Liver (tissue), 9 donors: Measurements from ENCODE around the gene GALC. TPM values are rescaled to one million over a fixed set of nuclear protein-coding genes. Genes with fewer than 3 reads are reported as not detected.

Experiments used
- DNase-seq: peaks from one replicate; pipeline ENCODE4 v3.0.0-alpha.2; 2017; ENCODE audit warnings: low spot score
- H3K27ac ChIP-seq, 2 donors: one replicate each; pipeline ENCODE4 v1.7.0; 2013; ENCODE audit warnings: inconsistent platforms in 2 of 2, low read length in 2 of 2, control low read depth in 1 of 2, low read depth in 1 of 2, mild to moderate bottlenecking in 1 of 2
- H3K27me3 ChIP-seq, 4 donors: one replicate each; pipeline versions ENCODE4 v1.6.1 to v1.7.0; 2013; ENCODE audit warnings: low read length in 3 of 4, inconsistent platforms in 1 of 4, mild to moderate bottlenecking in 1 of 4, moderate library complexity in 1 of 4; ENCODE audit not compliant: control insufficient read depth in 4 of 4, insufficient read depth in 4 of 4
- H3K36me3 ChIP-seq, 4 donors: one replicate each; pipeline versions ENCODE4 v1.6.1 to v1.7.0; 2013; ENCODE audit warnings: low read length in 3 of 4, mild to moderate bottlenecking in 3 of 4, low read depth in 1 of 4, moderate library complexity in 1 of 4; ENCODE audit not compliant: control insufficient read depth in 4 of 4, insufficient read depth in 3 of 4
- H3K4me1 ChIP-seq, 4 donors: one replicate each; pipeline versions ENCODE4 v1.6.1 to v1.7.0; 2013; ENCODE audit warnings: low read length in 3 of 4, mild to moderate bottlenecking in 3 of 4, moderate library complexity in 1 of 4; ENCODE audit not compliant: control insufficient read depth in 4 of 4, insufficient read depth in 4 of 4
- H3K4me3 ChIP-seq, 3 donors: one replicate each; pipeline versions ENCODE4 v1.6.1 to v1.7.0; 2013; ENCODE audit warnings: low read length in 3 of 3, control low read depth in 1 of 3, low read depth in 1 of 3, mild to moderate bottlenecking in 1 of 3
- H3K9ac ChIP-seq, 2 donors: one replicate each; pipeline ENCODE4 v1.7.0; 2013; ENCODE audit warnings: low read length in 2 of 2, mild to moderate bottlenecking in 2 of 2, moderate library complexity in 2 of 2, control low read depth in 1 of 2, low read depth in 1 of 2
- H3K9me3 ChIP-seq, 4 donors: one replicate each; pipeline versions ENCODE4 v1.6.1 to v1.7.0; 2013; ENCODE audit warnings: low read length in 3 of 4; ENCODE audit not compliant: control insufficient read depth in 4 of 4
- CTCF ChIP-seq: fragments of 150-350 bp; IDR thresholded peaks from 2 replicates; pipeline ENCODE4 v1.5.1; 2017; ENCODE audit warnings: improper control_type of control experiment, low read depth, low read length; ENCODE audit not compliant: missing input control
- EGR1 ChIP-seq, 2 donors: IDR thresholded peaks; 2 replicates each; pipeline ENCODE4 v1.6.1; 2016 to 2018; ENCODE audit warnings: antibody characterized with exemption in 2 of 2, low read depth in 2 of 2
- FOXA1 ChIP-seq: IDR thresholded peaks from 2 replicates; pipeline ENCODE4 v1.6.1; 2016; ENCODE audit warnings: antibody characterized with exemption
- FOXA2 ChIP-seq: IDR thresholded peaks from 2 replicates; pipeline ENCODE4 v1.6.1; 2016; ENCODE audit warnings: antibody characterized with exemption
- GABPA ChIP-seq, 2 donors: IDR thresholded peaks in 1 of 2; conservative IDR thresholded peaks in 1 of 2; 2 replicates each; pipeline ENCODE4 v1.6.1; 2016; ENCODE audit warnings: antibody characterized with exemption in 2 of 2, mild to moderate bottlenecking in 1 of 2, moderate library complexity in 1 of 2
- HNF4A ChIP-seq, 2 donors: conservative IDR thresholded peaks; 2 replicates each; pipeline ENCODE4 v1.6.1; 2016; ENCODE audit warnings: antibody characterized with exemption in 2 of 2, mild to moderate bottlenecking in 2 of 2
- HNF4G ChIP-seq: IDR thresholded peaks from 2 replicates; pipeline ENCODE4 v1.6.1; 2016; ENCODE audit warnings: antibody characterized with exemption
- JUND ChIP-seq, 2 donors: IDR thresholded peaks; 2 replicates each; pipeline ENCODE4 v1.6.1; 2016; ENCODE audit warnings: antibody characterized with exemption in 2 of 2
- MAX ChIP-seq: IDR thresholded peaks from 2 replicates; pipeline ENCODE4 v1.6.1; 2016; ENCODE audit warnings: antibody characterized with exemption
- NR2F2 ChIP-seq: IDR thresholded peaks from 2 replicates; pipeline ENCODE4 v1.6.1; 2016; ENCODE audit warnings: antibody characterized with exemption
- RAD21 ChIP-seq, 2 donors: IDR thresholded peaks; 2 replicates each; pipeline ENCODE4 v1.6.1; 2016; ENCODE audit warnings: antibody characterized with exemption in 2 of 2, mild to moderate bottlenecking in 2 of 2
- RXRA ChIP-seq, 2 donors: IDR thresholded peaks; 2 replicates each; pipeline ENCODE4 v1.6.1; 2017 to 2018; ENCODE audit warnings: antibody characterized with exemption in 2 of 2, mild to moderate bottlenecking in 1 of 2
- SP1 ChIP-seq: IDR thresholded peaks from 2 replicates; pipeline ENCODE4 v1.6.1; 2018; ENCODE audit warnings: antibody characterized with exemption, mild to moderate bottlenecking
- TAF1 ChIP-seq: conservative IDR thresholded peaks from 2 replicates; pipeline ENCODE4 v1.6.1; 2016; ENCODE audit warnings: antibody characterized with exemption, mild to moderate bottlenecking
- YY1 ChIP-seq: IDR thresholded peaks from 2 replicates; pipeline ENCODE4 v1.6.1; 2016; ENCODE audit warnings: antibody characterized with exemption, mild to moderate bottlenecking
- ZBTB33 ChIP-seq: IDR thresholded peaks from 2 replicates; pipeline ENCODE4 v1.6.1; 2016; ENCODE audit warnings: antibody characterized with exemption
- WGBS: extraction: QIAGEN DNeasy Blood & Tissue Kit; methylation state at CpG from one replicate; pipeline ENCODE4 v1.1.7; 2013; 5-methylcytosine and 5-hydroxymethylcytosine counted together
- polyA plus RNA-seq, 2 donors: library from polyadenylated mRNA; stranded (reverse) in 1 of 2; unstranded in 1 of 2; fragments of 200-250 nt in 1 of 2; fragments of >200 nt in 1 of 2; fragmentation: Nextera tagmentation in 1 of 2; extraction: Ambion mirVana in 1 of 2; gene quantifications; one replicate each; pipeline versions ENCODE4 v1.2.1 to v1.2.3, GENCODE V29; 2013 to 2015
- total RNA-seq, 2 donors: library from RNA; depleted of rRNA; stranded (reverse); fragments of >200 nt; gene quantifications; one replicate each; pipeline ENCODE4 v1.2.3, GENCODE V29; 2014
- TF ChIP-seq, protein P1 (sequence below): IDR thresholded peaks from 2 replicates; pipeline ENCODE4 v1.6.1; 2016; ENCODE audit warnings: antibody characterized with exemption, mild to moderate bottlenecking
- TF ChIP-seq, protein P2 (sequence below): IDR thresholded peaks from 2 replicates; pipeline ENCODE4 v1.6.1; 2016; ENCODE audit warnings: antibody characterized with exemption
- donor health status: healthy.
- donor health status: healthy.
- donor health status: healthy.
- donor health status: healthy.
- donor health status: healthy.

Gene GALC
- total and polyA plus RNA-seq, 4 donors, result 2.8 to 20.8 (median 12.1) TPM

DNA sequence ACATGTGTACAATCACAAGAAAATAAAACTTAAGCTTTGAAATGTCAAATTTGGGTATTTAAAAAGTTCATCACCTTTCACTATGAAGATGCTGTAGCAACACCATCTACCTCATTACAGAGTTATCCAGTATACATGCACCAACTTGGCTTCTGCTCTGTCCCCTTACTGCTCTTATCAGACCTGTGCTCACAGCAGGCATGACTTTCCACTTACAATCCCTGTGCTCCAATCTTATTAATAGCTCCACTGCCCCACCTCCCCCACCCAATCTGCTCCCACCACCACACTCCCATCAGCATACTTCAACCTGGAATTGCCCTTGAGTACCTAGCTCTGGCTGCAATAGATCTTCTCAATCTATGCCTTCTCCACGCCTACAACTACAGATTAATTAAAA is 13.3 kb downstream of the GALC start:
- 98% methylated on average over 1 of the region's 1 CpG for WGBS
- H3K4me3 ChIP-seq, result no peak overlapping the region
- TF ChIP-seq JUND (IDR thresholded peaks at IDR 0.05), result no peak
- TF ChIP-seq FOXA2, result no peak
- no peak for TF ChIP-seq HNF4A (conservative IDR thresholded peaks at IDR 0.05)
- TF ChIP-seq CTCF, result no peak
- no peak for TF ChIP-seq YY1
- no peak for TF ChIP-seq NR2F2
- no peak for TF ChIP-seq MAX
- TF ChIP-seq, protein P1, sequence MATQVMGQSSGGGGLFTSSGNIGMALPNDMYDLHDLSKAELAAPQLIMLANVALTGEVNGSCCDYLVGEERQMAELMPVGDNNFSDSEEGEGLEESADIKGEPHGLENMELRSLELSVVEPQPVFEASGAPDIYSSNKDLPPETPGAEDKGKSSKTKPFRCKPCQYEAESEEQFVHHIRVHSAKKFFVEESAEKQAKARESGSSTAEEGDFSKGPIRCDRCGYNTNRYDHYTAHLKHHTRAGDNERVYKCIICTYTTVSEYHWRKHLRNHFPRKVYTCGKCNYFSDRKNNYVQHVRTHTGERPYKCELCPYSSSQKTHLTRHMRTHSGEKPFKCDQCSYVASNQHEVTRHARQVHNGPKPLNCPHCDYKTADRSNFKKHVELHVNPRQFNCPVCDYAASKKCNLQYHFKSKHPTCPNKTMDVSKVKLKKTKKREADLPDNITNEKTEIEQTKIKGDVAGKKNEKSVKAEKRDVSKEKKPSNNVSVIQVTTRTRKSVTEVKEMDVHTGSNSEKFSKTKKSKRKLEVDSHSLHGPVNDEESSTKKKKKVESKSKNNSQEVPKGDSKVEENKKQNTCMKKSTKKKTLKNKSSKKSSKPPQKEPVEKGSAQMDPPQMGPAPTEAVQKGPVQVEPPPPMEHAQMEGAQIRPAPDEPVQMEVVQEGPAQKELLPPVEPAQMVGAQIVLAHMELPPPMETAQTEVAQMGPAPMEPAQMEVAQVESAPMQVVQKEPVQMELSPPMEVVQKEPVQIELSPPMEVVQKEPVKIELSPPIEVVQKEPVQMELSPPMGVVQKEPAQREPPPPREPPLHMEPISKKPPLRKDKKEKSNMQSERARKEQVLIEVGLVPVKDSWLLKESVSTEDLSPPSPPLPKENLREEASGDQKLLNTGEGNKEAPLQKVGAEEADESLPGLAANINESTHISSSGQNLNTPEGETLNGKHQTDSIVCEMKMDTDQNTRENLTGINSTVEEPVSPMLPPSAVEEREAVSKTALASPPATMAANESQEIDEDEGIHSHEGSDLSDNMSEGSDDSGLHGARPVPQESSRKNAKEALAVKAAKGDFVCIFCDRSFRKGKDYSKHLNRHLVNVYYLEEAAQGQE, result no peak
- TF ChIP-seq GABPA (IDR thresholded peaks at IDR 0.05 in 1 of 2, conservative IDR thresholded peaks at IDR 0.05 in 1 of 2), result no peak
- no peaks in the 10 kb centered on the region for H3K9me3 ChIP-seq
- no peak overlapping the region for H3K27ac ChIP-seq
- H3K27me3 ChIP-seq, result no peaks in the 10 kb centered on the region
- H3K36me3 ChIP-seq, result peaks cover 0 to 5% (median 0%) of the 10 kb centered on the region in 4 donors
- no peak for DNase-seq
- H3K4me1 ChIP-seq, result no peaks in the 10 kb centered on the region
- H3K9ac ChIP-seq, result no peak overlapping the region

GRCh38 chr14:87975636-87976035 is 17.3 kb downstream of the GALC start:
- H3K9me3 ChIP-seq, result no peaks in the 10 kb centered on the region
- TF ChIP-seq YY1 (no peak), FOXA1 (no peak), RXRA (IDR thresholded peaks at IDR 0.05) (no peak), RAD21 (IDR thresholded peaks at IDR 0.05) (no peak), NR2F2 (no peak), TAF1 (no peak), HNF4G (no peak), JUND (IDR thresholded peaks at IDR 0.05) (no peak), ZBTB33 (no peak), GABPA (IDR thresholded peaks at IDR 0.05 in 1 of 2, conservative IDR thresholded peaks at IDR 0.05 in 1 of 2) (no peak), HNF4A (conservative IDR thresholded peaks at IDR 0.05) (no peak), SP1 (no peak), MAX (no peak), FOXA2 (no peak), EGR1 (IDR thresholded peaks at IDR 0.05; ENCODE audit: low read depth in 2 of 2) (no peak), CTCF (no peak)
- TF ChIP-seq, protein P2, sequence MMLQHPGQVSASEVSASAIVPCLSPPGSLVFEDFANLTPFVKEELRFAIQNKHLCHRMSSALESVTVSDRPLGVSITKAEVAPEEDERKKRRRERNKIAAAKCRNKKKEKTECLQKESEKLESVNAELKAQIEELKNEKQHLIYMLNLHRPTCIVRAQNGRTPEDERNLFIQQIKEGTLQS, result no peak
- TF ChIP-seq, protein P1, result no peak

More at GRCh38 chr14:87975636-87976035, 17.3 kb downstream of the GALC start:
- no peak for DNase-seq
- Histone ChIP-seq H3K9ac (no peak overlapping the region), H3K4me3 (no peak overlapping the region), H3K36me3 (peaks cover 0 to 3% (median 0%) of the 10 kb centered on the region in 4 donors), H3K27me3 (no peaks in the 10 kb centered on the region), H3K4me1 (no peaks in the 10 kb centered on the region), H3K27ac (no peak overlapping the region)
